HAP-1 (cell line): ENCODE data around the gene NR1D1.
A peak's percentile ranks its signal among the peaks of the same experiment; 100 is the strongest.

Experiments used
- DNase-seq, 2 experiments: peaks; one replicate each; pipeline ENCODE4 v3.0.0-alpha.2; 2016 to 2020; ENCODE audit warnings: low spot score in 2 of 2
- H3K27me3 ChIP-seq: fragments of 250-450 bp; sonication (Bioruptor Pico); 2 replicates; pipeline ENCODE4 v1.5.1; 2020; ENCODE audit warnings: low read depth, mild to moderate bottlenecking, moderate library complexity
- H3K36me3 ChIP-seq: fragments of 250-450 bp; sonication (Bioruptor Pico); replicated peaks from 2 replicates; pipeline ENCODE4 v1.5.1; 2020; ENCODE audit warnings: mild to moderate bottlenecking
- H3K4me1 ChIP-seq: fragments of 250-450 bp; sonication (Bioruptor Pico); 2 replicates; pipeline ENCODE4 v1.5.1; 2020; ENCODE audit warnings: mild to moderate bottlenecking
- H3K4me3 ChIP-seq: fragments of 250-450 bp; sonication (Bioruptor Pico); 2 replicates; pipeline ENCODE4 v1.5.1; 2020; ENCODE audit warnings: mild to moderate bottlenecking, moderate library complexity
- H3K9me3 ChIP-seq: fragments of 250-450 bp; sonication (Bioruptor Pico); 2 replicates; pipeline ENCODE4 v1.5.1; 2020; ENCODE audit warnings: mild to moderate bottlenecking, moderate library complexity
- in situ Hi-C: fragments of 300-500 bp; cut with MboI; formaldehyde crosslinking; loops from 3 replicates; pipeline ENCODE4 v1.14.3; 2020; ENCODE audit warnings: low sequenced_read_pairs, inconsistent platforms, mixed read lengths

Gene NR1D1

GRCh38 chr17:40070709-40071312 lies 29.6 kb downstream of the NR1D1 start:
- Histone ChIP-seq H3K4me1 (peaks cover 19% of the 10 kb centered on the region), H3K4me3 (no peak overlapping the region), H3K27me3 (no peaks in the 10 kb centered on the region), H3K36me3 (peaks cover 2% of the 10 kb centered on the region), H3K9me3 (no peaks in the 10 kb centered on the region)
- in situ Hi-C loops, result no loop called here
- no peak for DNase-seq

GRCh38 chr17:40069751-40070708 lies 30.4 kb downstream of the NR1D1 start:
- in situ Hi-C loops, result no loop called here
- no peaks in the 10 kb centered on the region for H3K27me3 ChIP-seq
- DNase-seq, result no peak
- H3K4me1 ChIP-seq, result peaks cover 18% of the 10 kb centered on the region
- no peaks in the 10 kb centered on the region for H3K36me3 ChIP-seq
- H3K9me3 ChIP-seq, result no peaks in the 10 kb centered on the region
- H3K4me3 ChIP-seq, result no peak overlapping the region

GRCh38 chr17:40068917-40069750 lies 31.3 kb downstream of the NR1D1 start:
- H3K36me3 ChIP-seq, result no peaks in the 10 kb centered on the region
- no peaks in the 10 kb centered on the region for H3K27me3 ChIP-seq
- H3K4me1 ChIP-seq, result peaks cover 22% of the 10 kb centered on the region
- peak in 1 of 2 experiments; percentile 72 for DNase-seq
- H3K4me3 ChIP-seq, result no peak overlapping the region
- in situ Hi-C loops, result no loop called here
- H3K9me3 ChIP-seq, result no peaks in the 10 kb centered on the region

DNA sequence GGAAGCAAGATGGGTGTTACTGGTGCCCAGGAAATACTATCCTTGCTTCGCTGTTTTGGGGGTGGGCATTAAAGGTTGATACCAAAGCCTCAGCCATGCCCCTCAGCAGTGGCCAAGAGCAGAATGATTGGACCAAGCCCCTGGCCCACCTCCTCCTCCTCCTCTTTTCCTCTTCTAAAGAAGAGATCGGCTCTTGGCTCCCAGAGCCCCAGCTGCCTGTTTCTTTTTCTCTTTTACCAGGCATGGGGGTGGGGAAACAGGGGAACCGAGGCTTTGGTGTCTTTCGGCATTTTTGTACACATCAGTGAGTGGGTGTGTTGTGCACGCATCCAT lies 31.8 kb downstream of the NR1D1 start:
- no peak overlapping the region for H3K4me3 ChIP-seq
- peaks cover 25% of the 10 kb centered on the region for H3K4me1 ChIP-seq
- in situ Hi-C loops, result no loop called here
- no peaks in the 10 kb centered on the region for H3K36me3 ChIP-seq
- H3K27me3 ChIP-seq, result no peaks in the 10 kb centered on the region
- DNase-seq, result no peak
- H3K9me3 ChIP-seq, result no peaks in the 10 kb centered on the region

GRCh38 chr17:40068129-40068581 lies 32.2 kb downstream of the NR1D1 start:
- H3K9me3 ChIP-seq, result no peaks in the 10 kb centered on the region
- H3K4me1 ChIP-seq, result peaks cover 25% of the 10 kb centered on the region
- H3K4me3 ChIP-seq, result no peak overlapping the region
- H3K27me3 ChIP-seq, result no peaks in the 10 kb centered on the region
- DNase-seq, result no peak
- H3K36me3 ChIP-seq, result no peaks in the 10 kb centered on the region
- in situ Hi-C loops, result no loop called here

DNA sequence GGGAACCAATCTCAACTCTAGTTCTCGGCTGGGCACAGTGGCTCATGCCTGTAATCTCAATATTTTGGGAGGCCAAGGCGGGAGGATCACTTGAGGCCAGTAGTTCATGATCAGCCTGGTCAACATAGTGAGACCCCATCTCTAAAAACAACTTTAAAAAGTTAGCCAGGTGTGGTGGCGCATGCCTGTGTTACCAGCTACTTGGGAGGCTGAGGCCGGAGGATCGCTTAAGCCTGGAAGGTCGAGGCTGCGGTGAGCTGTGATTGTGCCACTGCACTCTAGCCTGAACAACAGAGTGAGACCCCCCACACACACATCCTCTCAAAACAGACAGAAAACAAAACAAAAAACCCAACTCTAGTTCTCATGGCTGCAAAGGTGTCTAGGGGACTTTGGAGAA lies 32.7 kb downstream of the NR1D1 start:
- no peak for DNase-seq
- peaks cover 25% of the 10 kb centered on the region for H3K4me1 ChIP-seq
- in situ Hi-C loops, result no loop called here
- H3K36me3 ChIP-seq, result no peaks in the 10 kb centered on the region
- no peaks in the 10 kb centered on the region for H3K9me3 ChIP-seq
- H3K27me3 ChIP-seq, result no peaks in the 10 kb centered on the region
- H3K4me3 ChIP-seq, result no peak overlapping the region

GRCh38 chr17:40065769-40066510 lies 34.4 kb downstream of the NR1D1 start:
- no peak for DNase-seq
- H3K9me3 ChIP-seq, result no peaks in the 10 kb centered on the region
- no peaks in the 10 kb centered on the region for H3K27me3 ChIP-seq
- in situ Hi-C loops, result no loop called here
- H3K4me1 ChIP-seq, result peaks cover 39% of the 10 kb centered on the region
- H3K36me3 ChIP-seq, result no peaks in the 10 kb centered on the region
- H3K4me3 ChIP-seq, result no peak overlapping the region

- in situ Hi-C loops, result no loop called here
- no peak overlapping the region for H3K4me3 ChIP-seq
- no peak for DNase-seq
- H3K4me1 ChIP-seq, result peaks cover 45% of the 10 kb centered on the region
- H3K9me3 ChIP-seq, result no peaks in the 10 kb centered on the region
- no peaks in the 10 kb centered on the region for H3K36me3 ChIP-seq
- H3K27me3 ChIP-seq, result no peaks in the 10 kb centered on the region
Measured at GRCh38 chr17:40064971-40065768, 35.2 kb downstream of the NR1D1 start.

DNA sequence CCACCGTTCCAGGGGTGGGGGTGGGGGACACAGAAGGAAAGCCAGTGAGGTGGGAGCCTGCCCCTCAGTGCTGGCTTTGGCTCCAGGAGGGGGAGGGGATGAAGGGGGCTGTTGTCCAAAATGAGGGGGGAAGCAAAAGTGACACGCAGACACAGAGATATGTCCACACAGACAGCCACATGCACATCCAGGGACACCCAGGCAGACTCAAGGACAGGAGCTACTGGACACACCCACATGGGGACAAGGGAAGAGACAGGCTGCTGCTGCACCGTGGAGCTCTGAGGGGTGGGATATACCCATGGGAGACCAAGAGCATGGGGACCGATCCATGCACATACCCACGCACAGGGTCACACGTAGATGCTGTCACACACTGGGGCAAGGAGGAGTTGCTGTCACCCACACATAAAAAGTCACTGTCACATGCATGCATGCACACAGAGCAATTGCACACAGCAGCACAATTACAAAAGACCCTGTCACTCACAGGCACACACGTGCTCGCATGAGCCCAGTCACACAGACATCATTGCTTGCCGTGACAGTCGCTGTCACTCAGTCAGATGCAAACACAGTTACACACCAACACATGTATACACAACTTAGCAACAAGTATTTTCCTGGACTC lies 36.4 kb downstream of the NR1D1 start:
- H3K9me3 ChIP-seq, result no peaks in the 10 kb centered on the region
- no peaks in the 10 kb centered on the region for H3K36me3 ChIP-seq
- peak overlapping the region; percentile 94 for H3K4me3 ChIP-seq
- peaks cover 39% of the 10 kb centered on the region for H3K4me1 ChIP-seq
- DNase-seq, result no peak
- in situ Hi-C loops, result no loop called here
- H3K27me3 ChIP-seq, result no peaks in the 10 kb centered on the region

- Histone ChIP-seq H3K9me3 (no peaks in the 10 kb centered on the region), H3K27me3 (no peaks in the 10 kb centered on the region), H3K36me3 (no peaks in the 10 kb centered on the region), H3K4me1 (peaks cover 32% of the 10 kb centered on the region), H3K4me3 (peak overlapping the region; percentile 94)
- no peak for DNase-seq
- in situ Hi-C loops, result no loop called here
Measured at GRCh38 chr17:40063187-40063771, 37.1 kb downstream of the NR1D1 start.

DNA sequence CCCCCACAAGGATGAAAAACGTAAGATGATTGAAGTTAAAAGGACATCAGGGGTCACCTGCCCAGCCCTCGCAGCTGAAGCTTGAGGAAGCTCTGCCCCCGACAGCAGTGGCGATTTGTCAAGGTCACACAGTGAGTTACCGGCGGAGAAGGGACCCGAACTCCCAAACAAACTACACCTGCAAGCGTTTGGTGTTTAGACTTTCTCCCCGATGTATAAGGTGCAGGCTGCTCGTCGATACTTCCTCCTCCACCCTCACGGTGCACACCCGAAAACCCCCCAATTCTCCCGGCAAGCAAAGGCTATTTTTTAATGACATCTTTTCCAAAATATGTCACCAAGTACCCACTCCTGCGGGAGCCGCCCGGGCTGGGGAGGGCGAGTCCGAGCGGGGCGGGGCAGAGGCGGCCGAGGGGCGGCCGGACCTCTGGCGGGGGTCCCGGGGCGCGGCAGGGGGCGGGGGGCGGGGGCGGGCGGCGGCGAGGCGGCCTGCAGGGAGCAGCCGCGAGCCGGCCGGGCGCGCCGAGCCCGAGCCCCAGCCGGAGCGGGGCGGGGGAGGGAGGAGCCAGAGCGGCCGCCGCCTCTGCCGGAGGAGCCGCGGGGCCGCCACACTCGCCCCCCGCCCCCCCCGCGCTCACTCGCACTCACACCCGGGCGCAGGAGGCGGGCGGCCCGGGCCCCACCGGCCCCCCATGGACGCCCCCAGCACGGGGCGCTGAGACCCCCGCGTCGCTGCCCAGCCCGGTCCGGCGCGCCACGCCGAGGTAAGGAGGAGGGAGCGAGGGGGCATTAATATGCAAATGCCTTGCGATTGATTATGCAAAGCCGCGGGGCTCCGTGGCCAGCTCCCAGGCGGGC lies 37.8 kb downstream of the NR1D1 start, which contains the start of gene THRA:
THRA (plus strand) TSS at position 637 of the 858 bp plus-strand sequence. CDS start 11,524 bp downstream, outside the sequence.
- Histone ChIP-seq H3K4me3 (peak within 1 kb of the TSS; percentile 94), H3K4me1 (peaks cover 30% of the 10 kb centered on the region), H3K9me3 (no peaks in the 10 kb centered on the region), H3K27me3 (no peaks in the 10 kb centered on the region), H3K36me3 (no peaks in the 10 kb centered on the region)
- in situ Hi-C loops, result no loop called here
- DNase-seq, result peak; percentile 69 to 77
